Adrenal gland (tissue), 12 donors: Measurements from ENCODE around the gene DDX20. TPM values are rescaled to one million over a fixed set of nuclear protein-coding genes. Genes with fewer than 3 reads are reported as not detected.

Experiments used
- DNase-seq, 7 donors: peaks; one replicate each; pipeline ENCODE4 v3.0.0-alpha.2; 2019 to 2020
- H3K27ac ChIP-seq, 5 donors: fragments of 200-600 bp; sonication (generic) in 4 of 5; 1 replicate in 3 of 5; 2 replicates in 2 of 5; pipeline versions ENCODE4 v1.5.1 to v1.8.0; 2016 to 2020; ENCODE audit warnings: mild to moderate bottlenecking in 1 of 5
- H3K27me3 ChIP-seq: fragments of 200-600 bp; 2 replicates; pipeline ENCODE4 v1.8.0; 2021
- H3K36me3 ChIP-seq, 2 donors: fragments of 200-600 bp; replicated peaks in 1 of 2; 1 replicate in 1 of 2; 2 replicates in 1 of 2; pipeline versions ENCODE4 v1.5.1 to v1.8.0; 2018 to 2022
- H3K4me1 ChIP-seq, 2 donors: fragments of 200-600 bp; replicated peaks in 1 of 2; 1 replicate in 1 of 2; 2 replicates in 1 of 2; pipeline versions ENCODE4 v1.5.1 to v1.8.0; 2018 to 2021
- H3K4me3 ChIP-seq, 4 donors: fragments of 200-600 bp; sonication (generic) in 3 of 4; one replicate each; pipeline ENCODE4 v1.5.1; 2016 to 2018
- H3K9me3 ChIP-seq, 3 donors: fragments of 200-600 bp; sonication (generic) in 1 of 3; replicated peaks in 1 of 3; 1 replicate in 2 of 3; 2 replicates in 1 of 3; pipeline versions ENCODE4 v1.5.1 to v1.8.0; 2016 to 2021
- CTCF ChIP-seq, 6 experiments: fragments of 450-650 bp in 4 of 6; fragments of 200-600 bp in 2 of 6; sonication (generic) in 1 of 6; IDR thresholded peaks; 1 replicate in 5 of 6; 2 replicates in 1 of 6; pipeline versions ENCODE4 v1.5.1 to v1.8.0; 2016 to 2021; ENCODE audit warnings: antibody characterized with exemption in 6 of 6, mild to moderate bottlenecking in 2 of 6, moderate library complexity in 1 of 6
- POLR2A ChIP-seq, 2 donors: fragments of 450-650 bp; IDR thresholded peaks; one replicate each; pipeline ENCODE4 v1.6.1; 2017; ENCODE audit warnings: antibody characterized with exemption in 2 of 2, mild to moderate bottlenecking in 2 of 2, moderate library complexity in 1 of 2
- WGBS, 4 donors: extraction: QIAGEN DNeasy Blood & Tissue Kit in 2 of 4; methylation state at CpG; one replicate each; pipeline versions ENCODE4 v1.1.5 to v1.1.7; 2013 to 2017; 5-methylcytosine and 5-hydroxymethylcytosine counted together
- intact Hi-C, 2 donors: fragments of 100-400 bp; cut with DNase I; formaldehyde crosslinking; loops; one replicate each; pipeline versions ENCODE4 v1.14.1 to v1.15.0; 2022 to 2023
- polyA plus RNA-seq, 3 donors: library from polyadenylated mRNA; stranded (reverse); fragments of 200-250 nt in 2 of 3; fragments of 350-450 nt in 1 of 3; fragmentation: Illumina TruSeq in 1 of 3; extraction: RNeasy Lipid Tissue Mini Kit (QIAGEN cat#74804) in 1 of 3; gene quantifications; one replicate each; pipeline ENCODE4 v1.2.3, GENCODE V29; 2013 to 2014
- total RNA-seq, 9 donors: library from RNA; depleted of rRNA in 4 of 9; stranded (reverse); fragments of >200 nt in 4 of 9; fragments of 120-200 nt in 1 of 9; fragmentation: NEBNext Ultra II Directional in 1 of 9; extraction: Animal tissue kit (Norgen Biotek cat#: 25700) in 1 of 9; gene quantifications; one replicate each; pipeline versions ENCODE4 v1.1.0 to v1.2.4, GENCODE V29; 2013 to 2023
- donor health status: healthy with polysubstance abuse.
- donor health status: Bipolar disorder and iron deficiency.
- donor health status: DM: yes; HTN: yes; CAD: no.
- donor health status: DM: no; HTN: no; CAD: no.
- donor health status: DM: no; HTN: no; CAD: no.
- donor health status: DM: yes; HTN: yes; CAD: no.

The DDX20 gene
- total and polyA plus RNA-seq, 12 donors = 6.2 to 19.9 (median 11.6) TPM

- H3K36me3 ChIP-seq = no peaks in the 10 kb centered on the region
- H3K4me1 ChIP-seq = no peaks in the 10 kb centered on the region
- TF ChIP-seq POLR2A (IDR thresholded peaks at IDR 0.05) = no peak
- TF ChIP-seq CTCF (IDR thresholded peaks at IDR 0.05) = no peak
- H3K4me3 ChIP-seq = no peak overlapping the region
- DNase-seq = no peak
- no peaks in the 10 kb centered on the region for H3K9me3 ChIP-seq
- WGBS, 4 donors = 55 to 94% (median 81%) methylated on average over 2 of the region's 2 CpGs
- H3K27ac ChIP-seq = no peak overlapping the region
- no peaks in the 10 kb centered on the region for H3K27me3 ChIP-seq
- intact Hi-C loops = no loop called here
Measured at GRCh38 chr1:111805251-111805650, 49.5 kb downstream of the DDX20 start.

GRCh38 chr1:111811891-111812290, 56.2 kb downstream of the DDX20 start:
- no peak overlapping the region for H3K4me3 ChIP-seq
- no peak overlapping the region for H3K27ac ChIP-seq
- intact Hi-C loops = no loop called here
- 85 to 92% (median 88%) methylated on average over 10 of the region's 10 CpGs for WGBS, 4 donors
- TF ChIP-seq POLR2A (IDR thresholded peaks at IDR 0.05) (no peak), CTCF (IDR thresholded peaks at IDR 0.05) (no peak)
- no peaks in the 10 kb centered on the region for H3K4me1 ChIP-seq
- no peaks in the 10 kb centered on the region for H3K36me3 ChIP-seq
- H3K9me3 ChIP-seq = no peaks in the 10 kb centered on the region
- no peaks in the 10 kb centered on the region for H3K27me3 ChIP-seq
- no peak for DNase-seq

GRCh38 chr1:111812306-111812705, 56.6 kb downstream of the DDX20 start:
- H3K9me3 ChIP-seq = no peaks in the 10 kb centered on the region
- no peak overlapping the region for H3K27ac ChIP-seq
- no peak for DNase-seq
- 93 to 97% (median 95%) methylated on average over 4 of the region's 4 CpGs for WGBS, 4 donors
- no peaks in the 10 kb centered on the region for H3K27me3 ChIP-seq
- no peak for TF ChIP-seq CTCF (IDR thresholded peaks at IDR 0.05)
- no peak for TF ChIP-seq POLR2A (IDR thresholded peaks at IDR 0.05)
- H3K36me3 ChIP-seq = no peaks in the 10 kb centered on the region
- intact Hi-C loops = no loop called here
- H3K4me1 ChIP-seq = no peaks in the 10 kb centered on the region
- no peak overlapping the region for H3K4me3 ChIP-seq

- no peaks in the 10 kb centered on the region for H3K36me3 ChIP-seq
- H3K27ac ChIP-seq = no peak overlapping the region
- 72 to 84% (median 79%) methylated on average over 11 to 16 of the region's 16 CpGs for WGBS, 4 donors
- no peak overlapping the region for H3K4me3 ChIP-seq
- no peak for DNase-seq
- H3K4me1 ChIP-seq = no peaks in the 10 kb centered on the region
- intact Hi-C loops = no loop called here
- no peak for TF ChIP-seq CTCF (IDR thresholded peaks at IDR 0.05)
- TF ChIP-seq POLR2A (IDR thresholded peaks at IDR 0.05) = no peak
- H3K27me3 ChIP-seq = no peaks in the 10 kb centered on the region
- H3K9me3 ChIP-seq = no peaks in the 10 kb centered on the region
Measured at GRCh38 chr1:111813440-111814304, 58.0 kb downstream of the DDX20 start.
